GM18868 (cell line): ENCODE data around the gene OBP2A.
"Not testable (repeated sequence)": the region's sequence is repeated elsewhere in the genome, so short reads cannot be mapped to it uniquely, and the experiment has no call there.

Source experiments
- ATAC-seq: cut with Tn5 transposase; IDR thresholded peaks from one replicate; pipeline ENCODE4 v1.9.1; 2021; ENCODE audit warnings: mild to moderate bottlenecking, moderate library complexity; ENCODE audit not compliant: unreplicated experiment

OBP2A gene

GRCh38 chr9:135509458-135509857 is 36.5 kb upstream of the OBP2A start:
- ATAC-seq = no peak

- ATAC-seq = no peak
Measured at GRCh38 chr9:135512241-135512603, 33.7 kb upstream of the OBP2A start.

DNA sequence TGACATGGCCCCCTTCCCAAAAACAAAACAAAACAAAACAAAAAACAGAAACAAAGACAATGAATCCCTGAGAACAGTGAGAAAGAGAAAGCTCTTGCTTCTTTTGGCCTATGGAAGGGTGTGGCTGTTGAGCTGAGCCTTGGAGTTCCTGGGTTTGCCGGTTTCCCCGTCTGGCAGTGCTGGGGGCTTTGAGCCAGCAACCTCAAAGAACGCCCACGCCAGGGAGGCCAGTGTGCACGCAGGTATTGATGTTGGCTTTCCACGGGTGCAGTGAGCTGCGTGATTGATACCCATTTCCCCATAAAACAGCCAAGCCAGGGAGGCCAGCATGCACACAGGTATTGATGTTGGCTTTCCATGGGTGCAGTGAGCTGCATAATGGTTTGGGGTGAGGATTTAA is 33.0 kb upstream of the OBP2A start:
- no peak for ATAC-seq

DNA sequence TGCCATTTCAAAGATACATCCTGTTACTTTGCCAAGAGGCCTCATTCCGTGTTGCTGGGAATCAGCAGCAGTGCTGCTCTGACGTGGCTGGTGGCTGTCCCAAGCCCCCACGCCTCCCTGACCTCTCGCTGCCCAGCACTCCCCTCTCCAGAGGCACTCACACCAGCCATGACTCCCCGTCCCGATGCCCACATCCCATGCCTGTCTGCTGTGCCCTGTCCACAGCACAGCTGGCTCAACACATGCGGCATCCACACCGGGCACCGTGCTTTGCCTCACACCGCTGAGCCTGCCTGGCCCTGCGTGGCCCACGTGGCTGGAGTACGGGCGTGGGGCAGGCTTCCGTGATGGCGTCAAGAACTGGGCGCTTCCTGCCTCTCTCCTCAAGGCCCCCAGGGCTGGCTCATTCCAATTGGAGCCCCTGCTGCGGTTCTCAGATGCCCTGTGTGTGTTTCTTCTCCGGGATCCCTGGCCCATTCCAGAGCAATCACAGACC is 32.5 kb upstream of the OBP2A start:
- ATAC-seq = no peak

DNA sequence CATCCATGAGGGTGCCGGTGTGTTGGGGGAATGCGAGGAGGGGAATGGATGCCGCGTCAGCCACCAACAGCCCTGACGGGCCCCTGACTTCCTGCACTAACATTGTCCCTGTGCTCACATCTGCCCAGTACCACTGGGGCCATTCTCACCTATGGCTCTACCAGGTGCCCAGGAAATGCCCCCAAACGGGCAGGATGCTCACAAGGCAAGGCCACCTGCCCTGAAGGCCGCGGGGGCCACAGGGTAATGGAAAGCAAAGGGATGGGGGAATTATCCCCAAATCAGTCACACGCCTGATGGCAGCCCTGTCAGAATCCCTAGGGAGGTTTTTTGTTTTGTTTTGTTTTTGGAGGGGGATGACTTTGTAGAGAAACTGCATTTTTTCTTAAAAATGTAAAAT is 32.0 kb upstream of the OBP2A start:
- ATAC-seq = not testable (repeated sequence)

GRCh38 chr9:135514342-135515082 is 31.4 kb upstream of the OBP2A start:
- no peak for ATAC-seq

GRCh38 chr9:135515083-135515951 is 30.6 kb upstream of the OBP2A start:
- ATAC-seq = no peak

GRCh38 chr9:135516132-135516860 is 29.6 kb upstream of the OBP2A start:
- ATAC-seq = no peak

DNA sequence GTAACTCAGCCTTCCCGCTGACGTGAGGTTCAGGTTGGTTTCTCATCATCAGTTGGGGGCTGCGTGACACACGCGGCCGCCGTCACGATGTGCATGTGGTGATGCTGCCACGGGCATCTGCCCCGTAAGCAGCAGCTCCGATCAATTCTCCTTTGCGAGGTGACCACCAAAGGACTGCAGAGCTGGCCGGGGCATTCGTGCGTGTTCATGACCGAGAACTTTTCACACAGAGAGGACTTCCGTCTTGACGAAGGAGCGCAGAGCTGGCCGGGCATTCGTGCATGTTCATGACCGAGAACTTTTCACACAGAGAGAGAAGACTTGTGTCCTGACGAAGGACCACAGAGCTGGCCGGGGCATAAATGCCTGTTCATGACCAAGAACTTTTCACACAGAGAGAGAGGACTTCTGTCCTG is 28.5 kb upstream of the OBP2A start:
- ATAC-seq = no peak

DNA sequence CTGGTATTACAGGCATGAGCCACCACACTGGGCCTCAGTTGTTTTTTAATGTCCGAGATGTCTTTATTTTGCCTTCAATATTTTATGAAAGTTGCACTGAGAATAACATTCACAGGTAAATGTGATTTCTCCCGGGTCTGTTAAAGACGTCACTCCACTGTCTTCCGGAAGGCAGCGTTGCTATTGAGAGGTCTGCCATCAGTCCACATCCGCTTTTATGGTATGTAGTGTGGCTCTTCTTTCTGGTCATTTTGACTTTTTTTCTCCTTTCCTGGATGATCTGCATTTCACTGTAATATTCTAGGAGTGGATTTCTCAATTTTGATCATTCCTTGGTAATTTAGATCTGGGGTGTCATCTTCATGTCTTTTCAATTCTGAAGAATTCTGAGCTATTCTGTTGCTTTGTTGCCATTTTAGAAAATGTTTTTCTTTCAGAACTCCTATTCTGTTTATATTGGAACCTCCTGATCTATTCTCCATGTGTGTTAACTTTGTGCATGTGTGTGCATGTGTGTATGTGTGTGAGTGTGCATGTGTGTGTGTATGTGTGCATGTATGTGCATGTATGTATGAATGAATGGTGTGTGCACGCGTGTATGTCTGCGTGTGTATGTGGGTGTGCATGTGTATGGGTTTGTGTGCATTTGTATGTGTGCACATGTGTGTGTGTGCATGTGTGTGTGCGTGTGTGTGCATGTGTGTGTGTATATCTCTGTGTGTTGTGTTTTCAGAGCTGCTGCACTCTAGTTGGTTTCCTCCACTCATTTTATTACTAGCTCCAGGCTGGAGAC is 26.6 kb upstream of the OBP2A start:
- no peak for ATAC-seq

DNA sequence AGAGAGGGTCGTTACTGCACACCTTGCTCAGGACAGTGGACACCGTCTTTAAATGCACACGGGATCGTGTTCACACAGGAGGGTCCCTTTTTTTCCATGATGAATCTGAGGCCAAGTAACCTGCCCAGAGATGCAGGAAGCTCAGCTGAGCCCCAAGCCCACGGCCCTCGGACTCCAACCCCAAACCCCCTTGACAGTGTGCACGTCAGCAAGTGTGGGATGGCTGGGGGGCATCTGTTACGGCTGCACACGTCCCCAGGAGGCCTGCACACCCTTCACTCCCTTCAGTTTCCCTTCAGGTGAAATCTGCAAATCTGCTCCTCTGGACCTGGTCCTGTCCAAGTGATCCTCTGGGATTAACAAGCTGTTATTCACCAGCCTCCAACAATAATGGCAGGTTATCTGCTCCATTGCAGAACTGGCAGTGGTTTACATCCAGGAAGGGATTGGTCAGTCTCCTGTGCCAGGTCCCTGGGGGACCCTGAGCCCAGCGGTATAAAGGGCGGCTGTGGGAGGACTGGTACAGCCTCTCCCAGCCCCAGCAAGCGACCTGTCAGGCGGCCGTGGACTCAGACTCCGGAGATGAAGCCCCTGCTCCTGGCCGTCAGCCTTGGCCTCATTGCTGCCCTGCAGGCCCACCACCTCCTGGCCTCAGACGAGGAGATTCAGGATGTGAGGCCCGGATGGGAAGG is 24.9 kb upstream of the OBP2A start, which contains the start of gene LCN1:
LCN1 (plus strand) TSS at position 525 of the 692 bp plus-strand sequence; CDS start at position 583, 58 bp downstream.
- no peak for ATAC-seq

DNA sequence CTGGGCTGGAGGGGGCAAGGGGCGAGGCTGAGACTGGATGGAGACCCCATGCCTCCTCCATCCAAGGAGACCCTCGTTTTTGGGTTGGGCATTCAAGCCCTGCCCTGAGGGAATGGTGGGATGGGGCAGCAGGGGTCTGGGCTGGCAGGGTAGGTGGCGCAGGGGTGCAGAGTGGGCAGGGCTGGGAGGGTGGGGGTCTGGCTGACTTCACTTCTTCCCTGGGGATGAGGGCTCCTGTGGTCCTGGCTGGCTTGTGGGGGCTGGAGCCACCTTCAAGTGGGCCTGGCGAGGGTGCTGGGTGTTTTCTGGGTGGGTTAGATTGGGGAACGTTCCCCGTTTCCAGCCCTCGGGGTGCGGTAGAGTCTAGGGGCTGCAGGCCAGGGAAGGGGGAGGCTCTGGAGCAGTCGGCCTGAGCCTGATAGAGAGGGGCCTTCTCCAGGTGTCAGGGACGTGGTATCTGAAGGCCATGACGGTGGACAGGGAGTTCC is 24.3 kb upstream of the OBP2A start:
- ATAC-seq = no peak

- ATAC-seq = no peak
Measured at GRCh38 chr9:135522137-135522877, 23.6 kb upstream of the OBP2A start.

DNA sequence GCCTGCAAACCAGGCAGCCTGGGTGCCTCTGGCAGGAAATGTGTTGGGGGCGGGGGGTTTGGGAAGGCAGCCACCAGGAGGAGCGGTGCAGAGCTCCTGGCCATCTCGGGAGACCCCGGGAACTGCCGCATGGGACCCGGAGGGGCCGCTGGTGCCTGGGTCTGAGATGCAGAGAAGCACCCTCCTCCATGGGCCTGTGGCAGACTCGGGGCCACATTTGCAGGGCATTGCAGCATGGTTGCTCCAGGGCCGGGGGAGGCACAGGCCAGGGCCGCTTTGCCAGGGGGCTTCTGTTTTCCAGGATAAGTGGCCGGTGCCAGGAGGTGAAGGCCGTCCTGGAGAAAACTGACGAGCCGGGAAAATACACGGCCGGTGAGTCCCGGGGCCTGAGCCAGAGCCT is 23.0 kb upstream of the OBP2A start:
- no peak for ATAC-seq

GRCh38 chr9:135523521-135524129 is 22.3 kb upstream of the OBP2A start:
- ATAC-seq = no peak

GRCh38 chr9:135524130-135524861 is 21.6 kb upstream of the OBP2A start:
- no peak for ATAC-seq

GRCh38 chr9:135525241-135526088 is 20.5 kb upstream of the OBP2A start:
- ATAC-seq = no peak
